ENCODE results near the gene SASH1. TPM values are rescaled to one million over a fixed set of nuclear protein-coding genes. Genes with fewer than 3 reads are reported as not detected.
A peak's percentile ranks its signal among the peaks of the same experiment; 100 is the strongest.

Gene SASH1
- total and polyA plus RNA-seq, 11 donors = 10.7 to 47.5 (median 28.2) TPM

- DNase-seq (peak in 3 of 5 donors; percentile 57 to 72 (median 72)), ATAC-seq (peak; percentile 55 to 83 (median 64))
- Histone ChIP-seq H3K27me3 (no peaks in the 10 kb centered on the region), H3K27ac (peak overlapping the region in 4 of 12 donors; percentile 26 to 56 (median 42)), H3K4me3 (no peak overlapping the region), H3K4me1 (peaks cover 0 to 12% (median 0%) of the 10 kb centered on the region in 12 donors), H3K36me3 (peaks cover 0 to 78% (median 53%) of the 10 kb centered on the region in 9 donors), H3K9me3 (no peaks in the 10 kb centered on the region)
- TF ChIP-seq POLR2A (IDR thresholded peaks at IDR 0.05) = no peak
- TF ChIP-seq CTCF (IDR thresholded peaks at IDR 0.05) = no peak
- intact Hi-C loops (cut with DNase I) = no loop called here
- 86 to 93% (median 88%) methylated on average over 5 of the region's 5 CpGs for whole genome bisulfite sequencing, 4 donors
These were observed 136.9 kb downstream of the SASH1 start for GRCh38 chr6:148479497-148479896.

DNA sequence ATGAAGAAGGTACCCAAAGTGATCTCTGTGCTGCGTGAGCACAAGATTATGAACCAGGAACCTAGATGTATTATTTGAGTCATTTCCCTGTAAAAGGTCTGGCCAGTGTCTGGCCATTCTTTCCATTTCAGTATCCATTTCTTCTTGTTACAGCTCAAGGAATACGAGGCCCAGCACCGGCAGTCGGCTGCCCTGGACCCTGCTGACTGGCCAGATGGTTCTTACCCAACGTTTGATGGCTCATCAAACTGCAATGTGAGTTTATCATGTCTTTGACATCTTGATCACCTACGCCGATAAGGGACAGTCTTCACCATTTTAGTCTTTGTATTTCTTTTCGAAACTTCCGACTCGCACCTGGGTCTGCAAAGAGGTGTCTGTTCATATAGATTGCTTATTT, 144.8 kb downstream of the SASH1 start:
- Histone ChIP-seq H3K36me3 (peaks cover 0 to 42% (median 28%) of the 10 kb centered on the region in 9 donors), H3K4me3 (no peak overlapping the region), H3K27me3 (no peaks in the 10 kb centered on the region), H3K9me3 (no peaks in the 10 kb centered on the region), H3K27ac (no peak overlapping the region), H3K4me1 (peaks cover 0 to 16% (median 0%) of the 10 kb centered on the region in 12 donors)
- intact Hi-C loops (cut with DNase I) = no loop called here
- no peak for ATAC-seq
- TF ChIP-seq POLR2A (IDR thresholded peaks at IDR 0.05) (no peak), CTCF (IDR thresholded peaks at IDR 0.05) (no peak)
- DNase-seq = no peak
- 86 to 95% (median 91%) methylated on average over 10 of the region's 10 CpGs for WGBS, 4 donors

DNA sequence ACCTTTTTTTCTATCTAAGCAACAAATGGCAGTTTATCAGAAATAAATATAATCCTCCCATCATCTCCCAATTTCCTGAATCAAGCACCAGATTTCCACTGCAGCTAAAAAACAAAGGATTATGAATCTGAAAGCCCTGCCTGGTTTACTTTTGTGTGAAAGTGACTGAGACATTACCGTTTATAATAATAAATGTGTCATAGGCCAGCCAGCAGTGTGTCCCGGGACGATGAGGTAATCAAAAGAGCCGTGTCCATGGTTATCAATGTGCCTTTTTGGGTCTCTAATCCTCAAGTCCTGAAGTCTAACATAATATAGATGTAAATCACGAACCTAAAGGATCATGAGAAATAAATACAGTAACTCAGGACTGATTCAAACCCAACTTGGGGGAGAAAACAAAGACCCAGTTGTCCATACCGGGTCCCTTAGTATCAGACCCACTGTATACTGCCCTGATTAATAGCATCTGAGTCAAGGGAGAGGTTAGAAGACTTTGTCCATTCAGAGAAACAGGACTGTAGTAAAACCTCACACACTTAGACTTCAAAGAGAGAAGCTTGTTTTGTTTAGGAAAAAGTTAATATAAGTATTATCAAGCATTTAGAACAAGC, 149.1 kb downstream of the SASH1 start:
- Histone ChIP-seq H3K4me3 (no peak overlapping the region), H3K27ac (peak overlapping the region in 4 of 12 donors; percentile 37 to 52 (median 44)), H3K9me3 (no peaks in the 10 kb centered on the region), H3K27me3 (no peaks in the 10 kb centered on the region), H3K4me1 (peaks cover 0 to 54% (median 26%) of the 10 kb centered on the region in 12 donors), H3K36me3 (peaks cover 0 to 26% (median 17%) of the 10 kb centered on the region in 9 donors)
- TF ChIP-seq POLR2A (IDR thresholded peaks at IDR 0.05) (no peak), CTCF (IDR thresholded peaks at IDR 0.05) (no peak)
- ATAC-seq (peak in 1 of 4 donors; percentile 55), DNase-seq (no peak)
- intact Hi-C loops (cut with DNase I) = no loop called here
- 67 to 74% (median 72%) methylated on average over 6 of the region's 6 CpGs for WGBS, 4 donors

DNA sequence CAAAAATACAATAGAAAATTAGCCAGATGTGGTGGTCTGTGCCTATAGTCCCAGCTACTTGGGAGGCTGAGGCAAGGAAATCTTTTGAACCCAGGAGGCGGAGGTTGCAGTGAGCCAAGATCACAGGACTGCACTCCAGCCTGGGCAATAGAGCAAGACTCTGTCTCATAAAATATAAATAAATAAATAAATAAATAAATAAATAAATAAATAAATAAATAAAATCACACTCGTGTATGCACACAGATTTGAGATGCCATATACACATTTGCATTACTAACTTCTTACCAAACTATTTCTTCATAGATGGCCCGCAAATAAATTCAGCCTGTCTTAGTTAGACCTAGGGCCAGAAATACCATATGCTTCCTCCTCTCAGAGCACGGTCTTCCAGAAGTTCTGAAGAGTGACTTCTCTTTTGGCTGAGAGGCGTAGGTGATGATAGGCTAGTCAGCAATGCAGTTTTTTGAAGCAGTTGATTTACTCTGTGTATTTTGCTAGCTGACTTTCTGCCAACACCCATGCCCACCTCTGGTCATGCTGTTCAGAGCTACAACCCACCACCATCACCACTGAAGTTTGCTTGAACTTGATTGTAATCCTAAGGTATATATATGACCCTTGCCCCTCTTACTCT, 150.1 kb downstream of the SASH1 start:
- no peak for TF ChIP-seq POLR2A (IDR thresholded peaks at IDR 0.05)
- no peak for TF ChIP-seq CTCF (IDR thresholded peaks at IDR 0.05)
- H3K27me3 ChIP-seq = no peaks in the 10 kb centered on the region
- 77 to 85% (median 81%) methylated on average over 5 of the region's 5 CpGs for WGBS, 4 donors
- intact Hi-C loops (cut with DNase I) = no loop called here
- H3K4me3 ChIP-seq = no peak overlapping the region
- H3K9me3 ChIP-seq = no peaks in the 10 kb centered on the region
- H3K36me3 ChIP-seq = peaks cover 0 to 18% (median 9%) of the 10 kb centered on the region in 9 donors
- DNase-seq = no peak
- H3K4me1 ChIP-seq = peaks cover 0 to 64% (median 34%) of the 10 kb centered on the region in 12 donors
- ATAC-seq = peak in 1 of 4 donors; percentile 58
- peak overlapping the region in 11 of 12 donors; percentile 30 to 80 (median 64) for H3K27ac ChIP-seq

Data from heart left ventricle (tissue), 16 donors.